ENCODE data around the gene YIF1A.
"Not testable (repeated sequence)": the region's sequence is repeated elsewhere in the genome, so short reads cannot be mapped to it uniquely, and the experiment has no call there.

YIF1A gene

GRCh38 chr11:66268244-66268951 lies 20.5 kb downstream of the YIF1A start, which contains the start of gene RAB1B:
RAB1B (plus strand) TSS chr11:66268639; CDS start chr11:66268680, 41 bp downstream.
- DNase-seq: peak; percentile 99

DNA sequence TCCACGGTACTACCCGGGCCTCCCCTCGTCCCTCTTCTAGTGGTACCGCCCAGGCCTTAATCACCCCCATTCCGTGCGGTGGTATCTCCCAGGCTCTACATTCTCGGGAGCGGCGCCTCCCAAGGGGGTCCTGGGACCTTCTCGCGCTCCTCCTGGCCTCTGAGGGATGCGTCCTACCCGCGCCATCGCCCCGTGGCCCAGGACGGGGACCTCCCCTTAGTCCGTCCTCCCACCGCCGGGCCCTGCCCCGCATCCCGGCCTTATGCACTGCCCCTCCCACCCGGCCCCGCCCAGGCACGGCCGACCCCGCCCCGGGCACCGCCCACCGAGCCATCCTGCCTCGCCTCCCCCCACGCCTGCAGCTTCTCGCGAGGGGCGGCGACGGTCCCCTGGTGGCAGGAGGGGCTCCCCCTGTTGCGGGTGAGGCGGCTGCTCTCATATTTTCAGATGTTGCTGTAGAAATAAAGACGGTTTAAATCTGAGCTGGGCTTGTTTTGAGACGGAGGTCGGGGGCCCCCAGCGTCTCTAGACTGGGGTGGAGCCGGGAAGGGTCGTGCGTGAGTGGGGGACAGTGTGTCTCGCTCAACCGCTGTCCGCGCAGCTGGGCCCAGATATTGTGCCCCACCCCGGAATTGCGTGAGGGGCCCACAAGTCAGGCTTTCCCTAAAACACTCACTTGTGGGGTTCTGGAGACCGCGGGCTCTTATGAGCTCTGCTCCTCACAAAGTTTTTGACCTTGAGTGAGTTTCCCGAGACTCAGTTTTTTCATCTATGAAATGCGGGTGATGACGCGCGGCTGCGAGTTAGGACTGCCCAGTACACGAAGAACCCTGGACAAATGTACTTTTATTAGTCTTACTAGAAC lies 21.3 kb downstream of the YIF1A start:
- DNase-seq: peak; percentile 89

DNA sequence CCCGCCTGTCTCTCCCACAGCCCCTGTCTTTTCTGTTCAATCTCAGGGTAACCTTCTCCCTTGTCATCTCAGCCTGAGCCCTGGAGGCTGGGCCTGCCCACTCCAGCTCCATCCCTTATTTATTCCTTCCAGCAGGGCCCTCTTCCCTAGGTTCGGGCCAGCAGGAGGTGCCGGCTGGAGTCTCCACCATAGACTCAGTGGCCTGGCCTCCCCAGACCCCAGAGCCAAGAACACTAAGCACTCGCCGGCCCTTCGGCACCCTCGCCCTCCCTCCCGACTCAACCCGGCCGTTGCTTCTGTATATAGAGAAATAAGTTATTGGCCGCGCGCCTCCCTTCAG lies 21.9 kb downstream of the YIF1A start:
- no peak for DNase-seq

- no peak for DNase-seq
Measured at GRCh38 chr11:66266378-66267038, 22.4 kb downstream of the YIF1A start.

DNA sequence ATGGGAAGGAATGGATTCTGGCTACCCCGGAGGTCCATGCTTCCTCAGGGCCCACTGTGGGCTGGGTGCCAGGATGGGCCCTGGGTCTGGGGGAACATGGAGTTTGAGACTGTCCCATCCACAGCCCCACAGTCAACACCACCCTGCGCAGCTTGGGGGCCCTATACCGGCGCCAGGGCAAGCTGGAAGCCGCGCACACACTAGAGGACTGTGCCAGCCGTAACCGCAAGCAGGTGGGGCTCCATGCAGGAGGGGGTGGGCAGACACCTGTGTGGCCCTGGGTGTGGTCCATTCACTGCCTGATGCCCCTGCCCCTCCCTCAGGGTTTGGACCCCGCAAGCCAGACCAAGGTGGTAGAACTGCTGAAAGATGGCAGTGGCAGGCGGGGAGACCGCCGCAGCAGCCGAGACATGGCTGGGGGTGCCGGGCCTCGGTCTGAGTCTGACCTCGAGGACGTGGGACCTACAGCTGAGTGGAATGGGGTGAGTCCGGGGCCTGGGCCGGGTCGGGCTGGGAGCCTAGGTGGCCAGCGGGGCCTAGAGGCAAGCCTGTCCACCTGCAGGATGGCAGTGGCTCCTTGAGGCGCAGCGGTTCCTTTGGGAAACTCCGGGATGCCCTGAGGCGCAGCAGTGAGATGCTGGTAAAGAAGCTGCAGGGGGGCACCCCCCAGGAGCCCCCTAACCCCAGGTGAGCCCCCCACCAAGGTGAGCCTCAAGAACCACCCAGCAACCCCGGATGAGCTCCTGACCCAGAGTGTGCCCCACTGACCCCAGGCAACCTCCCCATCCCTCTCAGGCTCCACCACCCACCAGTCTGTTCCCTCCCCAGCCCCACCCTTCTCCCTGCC lies 23.2 kb downstream of the YIF1A start:
- no peak for DNase-seq

GRCh38 chr11:66264914-66265313 lies 24.0 kb downstream of the YIF1A start:
- DNase-seq: no peak

DNA sequence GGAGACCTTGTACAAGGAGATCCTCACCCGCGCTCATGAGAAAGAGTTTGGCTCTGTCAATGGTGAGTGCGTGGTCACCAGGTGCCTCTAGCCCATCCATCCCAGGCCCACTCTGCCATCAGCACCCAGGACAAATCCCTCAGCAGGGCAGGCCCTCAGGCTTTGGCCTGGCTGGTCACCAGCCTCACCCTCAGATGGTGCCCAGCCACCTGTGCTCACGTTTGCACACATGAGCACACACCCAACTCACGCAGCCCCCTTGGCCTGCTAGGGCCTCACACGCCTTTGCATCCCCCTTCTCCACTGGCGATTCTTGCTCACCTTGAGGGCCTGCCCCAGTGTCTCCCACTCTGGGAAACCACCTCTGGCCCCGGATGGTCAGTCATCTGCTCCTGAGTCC lies 24.6 kb downstream of the YIF1A start:
- DNase-seq: no peak

DNA sequence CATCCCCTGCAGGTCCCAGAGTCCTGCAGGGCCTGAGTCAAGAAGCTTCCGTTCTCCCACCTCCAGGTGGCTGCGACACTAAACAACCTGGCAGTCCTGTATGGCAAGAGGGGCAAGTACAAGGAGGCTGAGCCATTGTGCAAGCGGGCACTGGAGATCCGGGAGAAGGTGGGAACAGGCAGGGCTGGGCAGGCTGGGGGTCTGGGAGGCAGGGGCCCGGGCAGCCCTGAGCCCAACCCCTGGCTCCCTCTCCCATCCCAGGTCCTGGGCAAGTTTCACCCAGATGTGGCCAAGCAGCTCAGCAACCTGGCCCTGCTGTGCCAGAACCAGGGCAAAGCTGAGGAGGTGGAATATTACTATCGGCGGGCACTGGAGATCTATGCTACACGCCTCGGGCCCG lies 25.2 kb downstream of the YIF1A start:
- no peak for DNase-seq

- no peak for DNase-seq
Measured at GRCh38 chr11:66263231-66263630, 25.7 kb downstream of the YIF1A start.

GRCh38 chr11:66262696-66263095 lies 26.2 kb downstream of the YIF1A start:
- no peak for DNase-seq

DNA sequence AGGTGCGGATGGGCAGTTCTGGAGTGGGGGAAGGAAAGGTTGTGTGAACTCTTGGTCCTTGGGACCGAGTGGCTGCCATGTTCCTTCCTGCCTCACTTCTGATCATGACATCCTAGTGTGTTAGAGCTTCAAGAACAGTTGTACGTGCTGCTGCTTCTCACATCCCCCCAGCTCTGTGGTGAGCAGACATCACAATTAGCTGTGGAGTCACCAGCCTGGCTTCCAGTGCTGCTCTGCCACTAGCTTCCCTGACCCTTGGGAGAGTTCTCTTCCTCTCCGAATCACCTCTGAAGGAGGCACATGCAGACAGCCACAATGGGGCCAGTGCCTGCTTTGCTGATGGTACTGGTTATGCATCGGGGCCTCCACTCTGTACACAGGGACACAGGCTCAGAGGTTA lies 26.8 kb downstream of the YIF1A start:
- DNase-seq: no peak

- DNase-seq: no peak
Measured at GRCh38 chr11:66261578-66261977, 27.4 kb downstream of the YIF1A start.

DNA sequence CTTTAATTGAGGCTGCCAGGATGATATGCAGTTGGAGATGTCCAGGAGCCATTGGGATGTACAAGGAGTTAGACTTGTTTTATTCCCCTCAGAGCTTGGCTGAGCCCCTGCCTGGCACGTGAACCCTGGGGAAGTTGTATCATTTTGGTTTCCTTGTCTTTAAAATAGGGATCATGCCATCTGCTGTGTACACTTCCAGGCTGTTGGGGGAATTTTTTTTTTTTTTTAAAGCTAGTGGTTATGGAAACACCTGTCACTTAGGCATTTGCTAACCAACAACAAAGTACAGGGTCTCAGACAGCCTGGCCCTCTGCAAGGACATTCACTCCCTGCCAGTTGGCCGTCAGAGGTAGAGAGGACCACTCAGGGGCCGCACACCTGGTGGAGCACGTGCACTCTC lies 29.0 kb downstream of the YIF1A start:
- DNase-seq: no peak

- DNase-seq: no peak
Measured at GRCh38 chr11:66259225-66259624, 29.7 kb downstream of the YIF1A start.

- no peak for DNase-seq
Measured at GRCh38 chr11:66258473-66258893, 30.5 kb downstream of the YIF1A start.

DNA sequence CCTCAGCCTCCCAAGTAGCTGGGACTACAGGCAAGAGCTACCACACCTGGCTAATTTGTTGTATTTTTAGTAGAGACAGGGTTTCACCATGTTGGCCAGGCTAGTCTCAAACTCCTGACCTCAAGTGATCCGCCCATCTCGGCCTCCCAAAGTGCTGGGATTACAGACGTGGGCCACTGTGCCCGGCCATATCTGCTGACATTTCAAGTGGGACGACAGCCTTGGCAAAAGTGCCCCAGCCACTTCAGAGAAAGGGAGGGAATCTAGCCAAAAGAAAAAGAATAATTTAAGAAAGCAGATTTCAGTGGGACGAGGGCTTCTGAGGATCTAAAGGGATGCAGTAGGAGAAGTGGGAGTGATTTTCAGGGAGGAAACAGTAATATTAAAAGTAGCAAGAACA lies 35.9 kb downstream of the YIF1A start:
- DNase-seq: not testable (repeated sequence)

GRCh38 chr11:66251809-66252208 lies 37.1 kb downstream of the YIF1A start:
- DNase-seq: no peak

DNA sequence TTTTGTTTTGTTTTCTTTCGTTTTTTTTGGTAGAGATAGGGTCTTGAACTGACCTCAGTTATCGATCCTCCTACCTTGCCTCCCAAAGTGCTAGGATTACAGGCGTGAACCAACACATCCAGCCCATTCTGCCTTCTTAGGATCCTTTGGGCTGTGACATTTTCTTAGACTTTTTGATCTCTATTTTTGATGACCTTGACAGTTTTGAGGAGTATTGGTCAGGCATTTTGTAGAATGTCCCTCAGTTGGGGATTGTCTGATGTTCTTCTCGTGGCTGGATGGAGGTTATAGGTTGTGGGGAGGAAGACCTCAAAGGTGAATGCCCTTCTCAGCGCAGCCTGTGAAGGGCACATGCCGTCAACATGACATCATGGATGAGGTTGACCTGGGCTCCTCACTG lies 40.0 kb downstream of the YIF1A start:
- DNase-seq: no peak

GRCh38 chr11:66247801-66248200 lies 41.1 kb downstream of the YIF1A start:
- no peak for DNase-seq

- DNase-seq: no peak
Measured at GRCh38 chr11:66247295-66247694, 41.6 kb downstream of the YIF1A start.

- no peak for DNase-seq
Measured at GRCh38 chr11:66243782-66244535, 45.0 kb downstream of the YIF1A start.

Measured in fibroblast of skin of right biceps (primary cell).